Measurements from ENCODE around the gene POLR3K.

GRCh38 chr16:56231-56927 lies 3.0 kb upstream of the POLR3K start:
- TF ChIP-seq, protein P1, sequence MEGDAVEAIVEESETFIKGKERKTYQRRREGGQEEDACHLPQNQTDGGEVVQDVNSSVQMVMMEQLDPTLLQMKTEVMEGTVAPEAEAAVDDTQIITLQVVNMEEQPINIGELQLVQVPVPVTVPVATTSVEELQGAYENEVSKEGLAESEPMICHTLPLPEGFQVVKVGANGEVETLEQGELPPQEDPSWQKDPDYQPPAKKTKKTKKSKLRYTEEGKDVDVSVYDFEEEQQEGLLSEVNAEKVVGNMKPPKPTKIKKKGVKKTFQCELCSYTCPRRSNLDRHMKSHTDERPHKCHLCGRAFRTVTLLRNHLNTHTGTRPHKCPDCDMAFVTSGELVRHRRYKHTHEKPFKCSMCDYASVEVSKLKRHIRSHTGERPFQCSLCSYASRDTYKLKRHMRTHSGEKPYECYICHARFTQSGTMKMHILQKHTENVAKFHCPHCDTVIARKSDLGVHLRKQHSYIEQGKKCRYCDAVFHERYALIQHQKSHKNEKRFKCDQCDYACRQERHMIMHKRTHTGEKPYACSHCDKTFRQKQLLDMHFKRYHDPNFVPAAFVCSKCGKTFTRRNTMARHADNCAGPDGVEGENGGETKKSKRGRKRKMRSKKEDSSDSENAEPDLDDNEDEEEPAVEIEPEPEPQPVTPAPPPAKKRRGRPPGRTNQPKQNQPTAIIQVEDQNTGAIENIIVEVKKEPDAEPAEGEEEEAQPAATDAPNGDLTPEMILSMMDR (conservative IDR thresholded peaks at IDR 0.05): no peak
- TF ChIP-seq ZFX (IDR thresholded peaks at IDR 0.05): no peak
